Activated CD8-positive, alpha-beta memory T cell treated with anti-CD3 and anti-CD28 coated beads, Interleukin-2, amount 50 U/mL, for 48 hours (primary cell): ENCODE measurements around the gene ACADSB.

Source experiments
- DNase-seq: peaks from one replicate; pipeline ENCODE4 v3.0.0-alpha.2; 2020

ACADSB gene

DNA sequence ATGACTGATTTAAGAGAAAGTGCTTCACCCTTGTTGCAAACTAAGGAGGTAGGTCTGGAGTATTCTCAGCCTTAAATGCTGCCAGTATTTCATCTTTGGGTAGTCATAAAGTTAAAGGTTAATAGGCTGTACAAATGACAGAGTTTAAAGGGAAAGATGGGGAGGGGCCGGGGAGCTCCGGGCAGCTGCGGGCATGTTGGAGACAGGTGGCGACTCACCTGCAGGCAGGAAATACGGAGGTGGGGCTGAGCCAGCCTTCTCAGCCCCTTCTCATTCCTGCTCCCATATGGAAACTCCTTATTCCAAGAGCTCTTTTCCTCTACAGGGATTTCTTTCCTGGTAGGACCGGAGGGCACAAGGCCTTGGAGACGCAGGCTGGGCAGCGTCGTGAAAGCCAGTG is 95.1 kb downstream of the ACADSB start:
- no peak for DNase-seq
